HL-60/S4 treated with retinoic acid at 250 ng/mL for 4 days and 3 days (cell line): ENCODE data around the gene ATP2B3.
"Not testable (repeated sequence)": the region's sequence is repeated elsewhere in the genome, so short reads cannot be mapped to it uniquely, and the experiment has no call there.

Experiments used
- in situ Hi-C: fragments of 300-500 bp; cut with MboI; formaldehyde crosslinking; loops from 2 replicates; pipeline ENCODE4 v1.7.0; 2022; ENCODE audit warnings: low sequenced_read_pairs

The ATP2B3 gene

GRCh38 chrX:153592091-153592833, 74.8 kb downstream of the ATP2B3 start:
- in situ Hi-C loops, result no loop called here

DNA sequence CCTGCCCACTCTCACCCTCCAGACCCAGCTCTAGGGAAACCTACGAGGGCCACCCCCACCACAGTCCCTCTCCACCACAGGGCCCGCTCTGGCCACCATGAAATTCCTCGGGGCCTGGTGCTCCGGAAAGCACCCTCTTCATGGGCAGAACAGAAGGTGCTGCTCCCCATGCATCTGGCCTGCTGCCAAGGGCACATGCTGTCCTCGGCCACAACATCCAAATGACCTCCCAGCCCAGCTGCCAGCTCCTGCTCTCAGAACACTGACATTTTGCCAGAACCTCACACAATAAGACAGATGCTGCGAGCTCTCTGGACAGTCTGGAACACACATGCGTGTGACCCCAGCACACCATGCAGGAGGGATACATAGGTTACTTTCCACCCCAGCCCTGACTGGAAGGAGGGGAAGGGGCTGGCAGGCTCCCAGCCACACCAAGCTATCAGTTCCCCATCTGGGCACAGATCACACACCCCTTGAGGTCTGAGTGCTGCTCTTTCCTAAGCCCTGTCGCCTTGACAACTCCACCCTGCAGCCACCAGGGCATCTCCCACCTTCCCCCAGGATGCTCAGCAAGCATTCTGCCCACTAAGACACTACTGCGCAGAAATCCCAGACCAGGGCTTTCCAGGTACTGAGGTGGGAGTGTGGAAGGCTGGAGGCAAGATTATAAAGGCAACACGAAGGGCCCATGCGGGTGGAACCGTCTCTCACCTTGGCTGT, 75.7 kb downstream of the ATP2B3 start:
- in situ Hi-C loops, result no loop called here

GRCh38 chrX:153593811-153594500, 76.5 kb downstream of the ATP2B3 start:
- in situ Hi-C loops, result no loop called here

DNA sequence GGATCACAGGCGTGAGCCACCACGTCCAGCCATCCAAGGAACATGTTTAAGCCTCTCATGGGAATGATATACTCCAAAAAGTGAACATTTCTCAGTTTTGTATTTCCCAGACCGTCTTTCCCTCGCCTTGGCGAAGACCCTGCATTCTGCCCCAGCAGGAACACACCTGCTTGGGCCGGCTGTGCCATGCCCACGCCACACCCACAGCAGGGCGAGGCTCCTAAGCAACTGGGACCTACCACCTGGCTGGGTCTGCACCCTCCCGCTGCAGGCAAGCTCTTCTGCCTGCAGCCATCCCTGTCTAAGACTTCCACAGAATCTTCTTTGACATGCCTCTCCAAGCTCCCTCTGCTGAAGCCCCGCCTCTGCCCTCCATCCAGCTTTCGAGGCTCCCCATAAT, 77.9 kb downstream of the ATP2B3 start:
- in situ Hi-C loops, result no loop called here

DNA sequence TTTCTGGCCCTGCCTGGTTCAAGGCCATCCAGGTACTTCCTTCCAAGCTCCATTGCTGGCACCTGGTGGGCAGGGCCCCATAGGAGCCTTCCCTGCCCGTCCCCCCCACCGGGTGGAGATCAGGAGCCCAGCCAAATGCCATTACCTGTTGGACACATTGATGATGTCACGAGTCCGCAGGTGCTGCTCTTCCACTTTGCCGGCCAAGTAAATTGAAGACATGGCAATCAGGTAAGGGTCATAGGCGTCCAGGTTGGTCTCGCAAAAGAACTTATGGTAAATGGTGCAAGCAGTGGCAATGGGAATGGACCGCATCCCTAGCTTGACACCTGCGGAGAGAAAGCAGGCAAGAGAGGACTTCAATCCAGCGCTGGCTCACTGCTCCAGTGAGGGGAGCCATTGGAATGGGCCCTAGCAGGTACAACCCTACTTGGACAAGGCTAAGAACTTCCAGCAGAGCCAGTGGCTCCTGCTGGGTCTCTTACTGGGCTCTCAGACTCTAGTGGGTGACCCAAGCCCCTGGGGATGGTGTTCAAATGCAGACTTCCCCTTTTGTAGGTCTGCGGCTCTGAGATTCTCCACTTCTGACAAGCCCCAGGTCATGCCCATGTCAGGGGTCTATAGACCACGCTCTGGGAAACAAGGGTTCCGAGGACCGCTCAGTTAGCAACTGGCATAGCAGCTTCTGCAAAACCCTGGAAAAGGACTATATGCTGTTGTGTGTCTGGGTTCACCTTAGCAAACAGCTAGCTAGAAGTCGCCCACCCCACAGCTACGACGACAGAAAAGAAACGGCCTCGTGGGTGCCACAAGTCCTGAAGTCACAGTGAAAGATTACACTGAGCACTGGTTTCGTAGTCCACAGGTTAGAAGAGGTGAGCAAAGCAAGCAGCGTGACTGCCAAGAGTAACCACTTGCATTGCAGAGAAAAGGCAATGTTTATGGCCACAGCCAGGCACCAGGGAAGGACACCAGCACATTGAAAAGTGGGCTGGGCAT, 78.7 kb downstream of the ATP2B3 start:
- in situ Hi-C loops, result no loop called here

DNA sequence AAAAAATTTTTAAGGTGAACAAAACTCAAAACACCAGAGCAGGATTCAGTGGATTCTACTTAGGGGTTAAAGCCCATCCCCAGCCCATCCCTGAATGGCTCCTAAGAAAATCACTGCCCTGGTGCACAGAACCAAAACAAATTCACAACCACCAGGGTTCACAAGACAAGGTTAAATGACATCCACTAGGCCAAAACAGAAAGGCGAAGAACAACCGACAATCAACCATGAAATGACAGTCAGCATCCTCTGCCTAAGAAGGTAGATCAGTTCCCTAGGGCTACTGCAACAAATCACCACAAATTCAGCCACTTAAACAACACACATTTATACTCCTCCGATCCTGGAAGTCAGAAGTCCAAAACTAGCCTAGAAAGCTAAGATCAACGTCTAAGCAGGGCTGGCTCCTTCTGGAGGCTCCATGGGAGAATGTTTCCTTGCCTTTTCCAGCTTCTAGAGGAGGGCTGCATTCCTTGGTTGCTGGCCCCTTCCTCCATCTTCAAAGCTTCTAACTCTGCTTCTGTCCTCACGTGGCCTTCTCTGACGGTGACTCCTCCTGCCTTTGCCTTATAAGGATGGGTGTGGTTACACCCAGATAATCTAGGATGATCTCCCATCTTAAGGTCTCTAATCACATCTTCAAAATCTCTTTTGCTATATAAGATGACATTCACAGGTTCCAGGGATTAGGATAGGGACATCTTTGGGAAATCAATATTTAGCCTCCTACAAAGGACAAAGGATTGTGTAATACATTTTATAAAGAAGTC, 79.7 kb downstream of the ATP2B3 start:
- in situ Hi-C loops, result no loop called here

GRCh38 chrX:153598541-153599191, 81.2 kb downstream of the ATP2B3 start, which contains the start of gene CCNQ:
Gene CCNQ (minus strand): TSS chrX:153599139. CDS start chrX:153599073, 66 bp downstream.
- in situ Hi-C loops, result no loop called here

DNA sequence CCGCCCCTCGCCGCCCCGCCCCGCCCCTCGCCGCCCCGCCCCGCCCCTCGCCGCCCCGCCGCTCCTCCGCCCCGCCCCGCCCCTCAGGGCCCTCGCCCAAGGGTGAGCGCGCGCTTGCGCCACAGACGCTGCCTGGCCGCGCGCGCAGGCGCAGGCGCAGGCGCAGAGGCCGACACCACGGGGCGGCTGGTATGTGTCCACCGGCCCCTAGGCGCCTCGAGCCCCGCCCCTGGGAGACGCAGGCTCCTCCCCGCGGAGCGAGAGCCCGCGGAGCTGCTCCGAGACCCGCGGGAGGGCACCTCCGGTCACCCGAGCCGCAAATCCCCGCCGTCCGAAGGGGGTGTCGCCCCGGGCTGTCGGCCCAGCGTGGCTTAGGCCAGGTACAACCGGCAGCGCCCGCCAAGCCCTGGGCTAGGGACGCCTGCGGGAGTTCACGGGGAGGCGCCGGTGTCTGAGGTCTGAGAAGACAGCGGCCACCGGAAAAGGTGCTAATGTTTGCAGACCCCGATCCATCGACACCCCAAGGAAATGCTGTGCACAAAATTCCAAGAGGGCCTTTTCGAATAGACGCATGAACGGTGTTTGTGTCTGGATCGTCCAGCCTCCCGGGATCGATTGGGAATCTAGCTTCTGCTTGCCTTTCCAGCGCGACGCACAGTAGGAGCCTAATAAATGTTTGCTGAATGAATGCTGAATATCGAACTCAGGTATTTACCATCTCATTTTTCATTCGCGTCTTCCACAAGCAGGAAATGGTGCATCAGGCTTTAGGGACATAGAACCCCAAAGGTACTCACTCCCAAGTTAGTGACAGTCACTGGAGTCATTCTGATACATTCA, 82.0 kb downstream of the ATP2B3 start:
- in situ Hi-C loops, result no loop called here

DNA sequence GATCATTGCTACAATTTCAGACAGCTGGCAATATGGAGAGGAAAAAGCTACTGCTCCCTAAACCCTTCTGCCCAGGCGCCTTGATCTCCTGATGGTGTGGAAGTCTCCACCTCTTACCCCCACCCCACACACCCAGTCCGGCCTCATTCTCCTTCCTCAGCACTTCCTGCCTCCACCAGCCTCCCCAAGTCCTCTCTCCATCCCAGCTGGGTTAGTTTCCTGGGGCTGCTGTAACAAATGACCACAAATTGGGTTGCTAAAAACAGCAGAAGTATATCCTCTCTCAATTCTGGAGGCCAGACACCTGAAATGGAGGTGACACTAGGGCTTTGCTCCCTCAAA, 82.6 kb downstream of the ATP2B3 start:
- in situ Hi-C loops, result no loop called here

DNA sequence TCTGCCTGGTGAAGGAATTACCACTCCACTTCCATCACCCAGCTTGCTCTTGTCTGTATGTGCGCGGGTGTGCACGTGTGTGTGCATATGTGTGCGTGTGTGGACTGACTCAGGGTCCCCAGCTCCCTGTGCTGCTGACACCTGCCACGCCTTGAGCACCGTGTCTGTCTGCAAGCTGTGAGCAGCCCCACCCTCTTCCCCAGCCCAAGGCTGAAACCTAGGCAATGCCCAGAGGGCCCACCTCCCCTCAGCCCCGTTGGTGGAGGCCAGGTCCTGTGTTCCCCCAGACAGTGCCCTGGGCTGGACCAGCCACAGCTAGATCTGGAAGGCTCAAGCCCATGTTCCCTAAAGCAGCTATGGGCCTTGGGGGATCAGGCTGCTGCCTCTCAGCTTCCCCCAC, 83.5 kb downstream of the ATP2B3 start:
- in situ Hi-C loops, result no loop called here

DNA sequence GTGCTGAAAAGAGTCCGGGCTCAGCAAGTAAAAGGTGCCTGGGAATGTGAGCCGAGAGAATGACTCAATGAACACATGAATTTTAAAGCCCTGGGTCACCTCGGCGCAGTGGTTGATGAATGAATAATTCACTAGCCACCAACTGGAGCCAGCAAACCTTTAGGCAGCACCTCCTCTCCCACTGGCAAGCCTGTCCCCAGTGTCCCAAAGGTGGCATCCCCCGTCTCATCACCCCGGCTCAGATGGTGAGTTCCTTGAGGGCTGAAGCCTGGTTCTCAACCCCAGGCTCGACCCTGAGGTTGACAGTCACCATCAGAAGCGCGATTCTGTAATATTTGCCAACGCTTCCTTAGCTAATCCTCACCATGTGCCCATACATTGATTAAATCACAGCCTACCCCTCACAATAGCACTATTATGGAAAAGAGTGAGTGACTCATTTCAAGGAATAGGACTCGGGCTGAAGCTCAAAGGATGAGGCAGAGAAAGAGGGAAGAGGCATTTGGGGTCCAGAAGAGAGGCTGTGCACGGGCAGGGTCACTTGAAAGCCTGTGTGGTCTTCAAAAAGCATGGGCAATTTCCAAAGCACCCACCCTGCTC, 84.2 kb downstream of the ATP2B3 start:
- in situ Hi-C loops, result no loop called here

GRCh38 chrX:153602601-153603000, 85.2 kb downstream of the ATP2B3 start:
- in situ Hi-C loops, result no loop called here

DNA sequence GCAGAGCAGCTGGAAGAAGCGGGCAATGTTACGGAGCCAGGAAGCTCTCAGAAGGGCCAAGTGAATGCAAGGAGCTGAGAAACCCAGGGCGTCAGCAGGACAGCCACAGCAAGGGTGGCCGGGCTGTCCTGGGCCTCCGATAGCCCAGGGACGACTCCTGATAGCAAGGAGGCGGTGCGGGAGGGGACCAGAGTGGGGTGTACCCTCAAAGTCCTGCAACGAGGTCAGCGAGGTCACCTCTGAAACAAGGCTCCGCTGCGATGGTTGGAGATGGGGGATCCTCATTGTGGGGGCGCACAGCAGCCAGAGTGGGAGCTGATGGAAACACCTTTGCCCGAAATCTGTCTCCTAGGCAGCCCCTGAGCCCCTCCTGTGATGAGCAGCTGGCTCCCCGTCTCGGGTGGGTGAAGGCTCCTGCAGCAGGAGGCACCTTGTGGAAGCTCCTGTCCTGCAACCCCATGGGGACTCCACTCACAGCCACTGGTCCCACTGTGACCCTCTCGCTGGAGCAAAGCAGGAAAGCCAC, 85.8 kb downstream of the ATP2B3 start:
- in situ Hi-C loops, result no loop called here

DNA sequence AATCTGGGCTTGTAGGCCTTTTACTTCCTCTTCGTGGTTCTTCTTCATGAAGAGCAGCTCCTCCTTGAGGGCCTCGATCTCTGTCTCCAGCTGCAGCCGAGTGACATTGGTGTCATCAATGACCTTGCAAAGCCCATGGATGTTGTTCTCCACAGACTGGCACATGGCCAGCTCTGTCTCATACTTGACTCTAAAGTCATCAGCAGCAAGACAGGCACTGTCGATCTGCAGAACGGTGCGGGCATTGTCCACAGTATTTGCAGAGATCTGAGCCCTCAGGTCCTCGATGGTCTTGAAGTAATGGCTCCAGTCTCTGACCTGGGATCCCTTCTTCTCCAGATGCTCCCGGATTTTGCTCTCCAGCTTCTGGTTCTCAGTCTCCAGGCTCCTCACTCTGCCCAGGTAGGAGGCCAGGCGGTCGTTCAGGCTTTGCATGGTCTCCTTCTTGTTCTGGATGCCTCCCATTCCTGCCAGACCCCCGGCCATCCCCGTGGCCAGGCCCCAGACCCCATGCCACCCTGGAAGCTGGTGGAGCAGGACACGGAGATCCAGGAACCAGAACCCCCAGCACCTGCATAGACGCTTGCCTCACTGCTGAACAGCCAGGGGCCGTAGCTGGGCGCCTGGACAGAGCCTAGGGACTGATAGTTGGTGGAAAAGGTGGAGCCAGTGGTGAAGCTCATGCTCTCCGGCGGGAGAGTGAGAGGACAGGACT, 87.4 kb downstream of the ATP2B3 start:
- in situ Hi-C loops, result not testable (repeated sequence)

- in situ Hi-C loops, result no loop called here
These were observed 89.1 kb downstream of the ATP2B3 start for GRCh38 chrX:153606503-153606902.

- in situ Hi-C loops, result no loop called here
These were observed 90.9 kb downstream of the ATP2B3 start for GRCh38 chrX:153608376-153608775.

- in situ Hi-C loops, result no loop called here
These were observed 91.4 kb downstream of the ATP2B3 start for GRCh38 chrX:153608806-153609205.
